HG02981 (cell line): Measurements from ENCODE around the gene PDE3A.
"Not testable (repeated sequence)": the region's sequence is repeated elsewhere in the genome, so short reads cannot be mapped to it uniquely, and the experiment has no call there.

Experiments used
- ATAC-seq: cut with Tn5 transposase; IDR thresholded peaks from one replicate; pipeline ENCODE4 v1.9.1; 2021; ENCODE audit warnings: mild to moderate bottlenecking, moderate library complexity; ENCODE audit not compliant: unreplicated experiment

The PDE3A gene

GRCh38 chr12:20372326-20373096 lies 4.2 kb downstream of the PDE3A start:
- ATAC-seq, result no peak

GRCh38 chr12:20374795-20375194 lies 6.5 kb downstream of the PDE3A start:
- ATAC-seq, result no peak

GRCh38 chr12:20375560-20375959 lies 7.2 kb downstream of the PDE3A start:
- no peak for ATAC-seq

DNA sequence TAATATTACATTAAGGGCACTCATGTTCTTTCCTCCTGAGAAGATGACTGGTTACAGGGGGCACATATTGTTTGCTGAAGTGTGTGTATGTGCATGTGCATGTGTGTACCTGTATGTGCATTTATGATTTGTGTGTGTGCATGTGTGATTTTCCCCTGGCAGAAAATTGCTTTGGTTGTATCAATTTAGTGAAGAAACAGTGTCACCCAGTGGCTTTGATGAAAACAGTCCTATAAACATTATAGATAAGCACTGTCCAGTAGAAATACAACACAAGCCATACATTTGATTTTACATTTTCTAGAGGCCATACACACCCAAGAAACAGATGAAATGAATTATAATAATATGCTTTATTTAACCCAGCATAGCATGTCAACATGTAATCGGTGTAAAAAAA lies 8.6 kb downstream of the PDE3A start:
- ATAC-seq, result no peak

DNA sequence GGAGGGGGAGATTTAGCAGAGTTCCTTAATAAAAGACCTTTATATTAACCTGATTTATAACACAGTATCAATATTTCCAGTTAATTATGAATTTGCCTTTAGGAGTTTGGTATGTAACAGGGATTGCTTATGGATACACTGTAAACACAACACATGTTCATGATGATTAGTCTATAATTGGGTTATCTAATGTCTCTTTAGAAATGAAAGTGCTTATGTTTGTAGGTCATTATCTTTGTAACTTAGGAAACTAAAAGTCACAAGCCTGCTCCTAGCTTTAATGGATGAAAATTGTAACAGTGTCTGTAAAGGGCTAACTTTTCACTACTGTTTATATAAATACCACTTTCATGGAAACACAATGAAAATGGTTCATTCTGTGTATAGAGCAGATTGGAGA lies 9.4 kb downstream of the PDE3A start:
- ATAC-seq, result no peak

GRCh38 chr12:20382117-20382516 lies 13.8 kb downstream of the PDE3A start:
- ATAC-seq, result no peak

DNA sequence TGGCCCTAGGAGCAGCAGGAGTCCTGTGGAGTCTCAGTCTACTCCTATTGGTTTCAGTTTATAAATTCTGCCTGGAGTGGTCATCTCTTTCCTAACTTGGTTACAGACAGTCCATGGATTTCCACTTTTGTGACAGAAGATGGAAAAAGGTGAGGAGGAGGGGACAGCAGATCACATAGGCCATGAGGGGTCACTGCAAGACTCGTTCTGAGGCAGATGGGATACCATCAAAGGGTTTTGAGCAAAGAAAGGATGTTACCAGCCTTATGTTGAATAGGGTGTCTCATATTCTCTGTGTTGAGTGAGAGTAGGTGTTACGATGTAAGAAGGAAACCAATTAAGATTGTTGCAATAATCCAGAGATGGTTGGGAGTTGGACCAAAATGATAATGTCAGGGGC lies 15.3 kb downstream of the PDE3A start:
- no peak for ATAC-seq

DNA sequence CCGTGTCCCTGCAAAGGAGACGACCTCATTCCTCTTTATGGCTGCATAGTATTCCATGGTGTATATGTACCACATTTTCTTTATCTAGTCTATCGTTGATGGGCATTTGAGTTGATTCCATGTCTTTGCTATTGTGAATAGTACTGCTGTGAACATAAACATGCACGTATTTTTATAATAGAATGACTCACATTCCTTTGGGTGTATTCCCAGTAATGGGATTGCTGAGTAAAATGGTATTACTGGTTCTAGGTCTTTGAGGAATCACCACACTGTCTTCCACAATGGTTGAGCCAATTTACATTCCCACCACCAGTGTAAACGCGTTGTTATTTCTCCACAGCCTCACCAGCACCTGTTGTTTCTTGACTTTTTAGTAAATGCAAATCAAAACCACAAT lies 16.5 kb downstream of the PDE3A start:
- not testable (repeated sequence) for ATAC-seq

- ATAC-seq, result no peak
Measured at GRCh38 chr12:20390846-20391245, 22.5 kb downstream of the PDE3A start.

DNA sequence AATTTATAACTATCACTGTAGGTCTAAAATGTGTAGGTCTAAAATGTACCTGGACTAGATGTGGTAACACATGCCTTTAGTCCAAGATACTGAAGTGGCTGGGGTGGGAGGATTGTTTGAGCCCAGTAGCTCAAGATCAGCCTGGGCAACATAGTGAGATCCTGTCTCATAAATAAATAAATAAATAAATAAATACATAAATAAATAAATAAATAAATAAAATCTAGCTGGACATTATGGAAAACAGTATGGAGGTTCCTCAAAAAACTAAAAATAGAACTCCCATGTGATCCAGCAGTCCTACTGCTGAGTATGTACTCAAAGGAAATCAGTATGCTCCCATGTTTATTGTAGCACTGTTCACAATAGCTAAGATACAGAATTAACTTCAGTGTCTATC lies 24.0 kb downstream of the PDE3A start:
- no peak for ATAC-seq

GRCh38 chr12:20393707-20394106 lies 25.4 kb downstream of the PDE3A start:
- no peak for ATAC-seq

- ATAC-seq, result no peak
Measured at GRCh38 chr12:20395791-20396550, 27.6 kb downstream of the PDE3A start.

DNA sequence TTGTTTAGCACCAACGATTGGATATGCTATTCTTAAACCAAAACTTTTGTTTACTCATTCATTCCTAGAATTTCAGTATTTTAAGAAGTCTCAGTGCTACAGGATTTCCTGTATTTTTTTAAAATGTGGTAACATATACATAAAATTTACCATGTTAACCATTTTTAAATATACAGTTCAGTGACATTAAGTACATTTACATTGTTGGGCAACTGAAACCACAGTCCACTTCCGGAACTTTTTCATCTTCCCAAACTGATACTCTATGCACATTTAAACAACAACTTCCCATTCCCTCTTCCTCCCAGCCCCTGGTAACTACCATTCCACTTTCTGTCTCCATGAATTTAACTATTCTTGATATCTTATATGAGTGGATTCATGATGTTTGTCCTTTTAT lies 30.3 kb downstream of the PDE3A start:
- ATAC-seq, result no peak

DNA sequence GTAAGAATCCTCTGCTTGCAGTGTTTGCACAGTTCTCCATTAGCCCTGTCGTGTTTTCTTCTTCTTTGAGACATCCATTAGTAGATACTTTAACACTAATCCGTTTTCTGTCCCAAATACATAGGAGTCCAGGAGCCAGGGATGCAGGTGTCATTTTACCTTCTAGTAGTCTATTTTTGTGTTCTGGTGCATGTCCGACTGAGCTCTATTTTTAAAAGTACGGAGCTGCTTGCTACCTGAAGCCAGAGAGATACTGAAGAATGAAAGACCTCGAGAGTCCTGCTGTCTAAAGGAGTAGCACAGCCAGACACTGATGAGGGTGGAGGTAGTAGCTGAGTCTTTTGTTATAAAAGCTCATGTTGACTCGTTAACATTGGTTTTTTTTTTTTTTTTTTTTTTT lies 31.7 kb downstream of the PDE3A start:
- ATAC-seq, result no peak

GRCh38 chr12:20403230-20403629 lies 34.9 kb downstream of the PDE3A start:
- no peak for ATAC-seq

- ATAC-seq, result no peak
Measured at GRCh38 chr12:20404576-20405346, 36.4 kb downstream of the PDE3A start.

GRCh38 chr12:20409607-20410377 lies 41.5 kb downstream of the PDE3A start:
- no peak for ATAC-seq

DNA sequence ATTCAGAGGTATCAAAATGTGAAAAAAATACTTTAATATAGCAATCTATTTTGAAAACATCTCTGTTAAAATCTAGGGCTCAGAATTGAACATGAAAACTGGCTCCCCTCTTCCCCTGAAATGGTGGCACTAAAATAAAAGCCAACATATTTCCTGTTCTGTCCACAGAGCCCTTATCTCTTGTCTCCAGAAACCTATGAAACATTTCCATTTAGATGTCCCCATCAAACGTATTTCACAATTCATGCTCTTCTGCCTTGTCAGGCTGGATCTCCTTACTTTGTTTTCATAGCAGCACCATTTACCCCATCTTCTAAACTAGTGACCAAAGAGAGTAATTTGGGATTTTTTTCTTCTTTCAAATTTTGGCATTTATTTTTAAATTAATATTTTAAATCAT lies 42.4 kb downstream of the PDE3A start:
- no peak for ATAC-seq

GRCh38 chr12:20411345-20411744 lies 43.0 kb downstream of the PDE3A start:
- no peak for ATAC-seq

GRCh38 chr12:20415028-20415427 lies 46.7 kb downstream of the PDE3A start:
- no peak for ATAC-seq

- ATAC-seq, result no peak
Measured at GRCh38 chr12:20415641-20416040, 47.3 kb downstream of the PDE3A start.
